ENCODE results near the gene FUZ.

DNA sequence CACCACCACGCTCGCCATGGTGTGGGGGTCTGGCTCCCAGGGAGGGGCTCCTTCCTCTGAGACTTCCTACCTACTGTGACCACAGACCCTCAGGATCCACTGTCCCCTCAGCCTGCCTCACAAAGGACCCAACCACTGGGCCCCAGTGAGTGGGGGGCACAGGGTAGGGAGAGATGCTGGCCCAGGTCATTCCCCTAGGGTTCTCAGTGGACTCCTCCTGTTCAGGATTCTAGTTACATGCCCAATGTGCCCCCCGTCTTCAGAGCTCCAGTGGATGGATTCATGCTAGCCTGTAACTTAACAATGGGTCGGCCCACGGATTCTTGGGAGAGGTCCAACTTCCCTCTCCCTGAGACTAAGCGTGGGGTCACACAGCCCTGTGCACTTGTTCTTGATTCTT is 49.9 kb downstream of the FUZ start, which contains the start of gene TSKS:
- TF ChIP-seq CTCF (IDR thresholded peaks at IDR 0.05): no peak
- no peak for TF ChIP-seq POLR2A (IDR thresholded peaks at IDR 0.05)

All from upper lobe of left lung (tissue), 4 donors.